Epithelial cell of prostate (primary cell): ENCODE data around the gene FLT3LG.

Source experiments
- DNase-seq: peaks from one replicate; pipeline ENCODE4 v3.0.0-alpha.2; 2011; ENCODE audit warnings: low read depth, low spot score
- H3K27ac ChIP-seq: fragments of 450-650 bp; 2 replicates; pipeline ENCODE4 v1.5.1; 2017; ENCODE audit warnings: mild to moderate bottlenecking

FLT3LG gene

DNA sequence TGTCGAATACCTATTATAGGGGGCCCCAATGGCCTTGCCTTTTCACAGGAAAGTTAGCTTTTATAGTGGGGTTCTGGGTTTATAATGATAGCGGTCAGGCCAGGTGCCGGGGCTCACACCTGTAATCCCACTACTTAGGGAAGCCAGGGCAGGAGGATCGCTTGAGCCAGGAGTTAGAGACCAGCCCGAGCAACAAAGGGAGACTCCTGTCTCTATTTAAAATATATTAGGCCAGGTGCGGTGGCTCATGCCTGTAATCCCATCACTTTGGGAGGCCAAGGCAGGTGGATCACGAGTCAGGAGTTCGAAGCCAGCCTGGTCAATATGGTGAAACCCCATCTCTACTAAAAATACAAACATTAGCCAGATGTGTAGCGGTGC lies 29.6 kb downstream of the FLT3LG start:
- no peak overlapping the region for H3K27ac ChIP-seq
- no peak for DNase-seq

GRCh38 chr19:49506575-49507105 lies 32.6 kb downstream of the FLT3LG start:
- H3K27ac ChIP-seq = no peak overlapping the region
- DNase-seq = no peak

- no peak overlapping the region for H3K27ac ChIP-seq
- no peak for DNase-seq
These were observed 33.9 kb downstream of the FLT3LG start for GRCh38 chr19:49507803-49508494.

GRCh38 chr19:49512970-49513745 lies 39.1 kb downstream of the FLT3LG start:
- no peak for DNase-seq
- peak overlapping the region; percentile 59 for H3K27ac ChIP-seq

DNA sequence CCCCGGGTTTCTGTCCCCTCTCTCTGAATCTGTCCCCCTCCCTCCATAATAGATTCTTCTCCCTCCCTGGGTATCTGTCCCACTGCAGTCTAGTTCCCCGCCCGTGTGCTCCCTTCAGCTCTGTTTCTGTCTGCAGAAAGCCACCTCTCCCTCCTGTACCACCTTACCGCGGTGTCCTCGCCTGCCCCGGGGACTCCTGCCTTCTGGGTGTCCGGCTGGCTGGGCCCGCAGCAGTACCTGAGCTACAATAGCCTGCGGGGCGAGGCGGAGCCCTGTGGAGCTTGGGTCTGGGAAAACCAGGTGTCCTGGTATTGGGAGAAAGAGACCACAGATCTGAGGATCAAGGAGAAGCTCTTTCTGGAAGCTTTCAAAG lies 39.7 kb downstream of the FLT3LG start:
- no peak overlapping the region for H3K27ac ChIP-seq

GRCh38 chr19:49514151-49514550 lies 40.1 kb downstream of the FLT3LG start:
- no peak for DNase-seq
- no peak overlapping the region for H3K27ac ChIP-seq

More for the DNA sequence above, 39.7 kb downstream of the FLT3LG start:
- DNase-seq = no peak

GRCh38 chr19:49515767-49516166 lies 41.8 kb downstream of the FLT3LG start:
- no peak for DNase-seq
- no peak overlapping the region for H3K27ac ChIP-seq

- DNase-seq = no peak
- H3K27ac ChIP-seq = no peak overlapping the region
These were observed 44.0 kb downstream of the FLT3LG start for GRCh38 chr19:49518033-49518432.

DNA sequence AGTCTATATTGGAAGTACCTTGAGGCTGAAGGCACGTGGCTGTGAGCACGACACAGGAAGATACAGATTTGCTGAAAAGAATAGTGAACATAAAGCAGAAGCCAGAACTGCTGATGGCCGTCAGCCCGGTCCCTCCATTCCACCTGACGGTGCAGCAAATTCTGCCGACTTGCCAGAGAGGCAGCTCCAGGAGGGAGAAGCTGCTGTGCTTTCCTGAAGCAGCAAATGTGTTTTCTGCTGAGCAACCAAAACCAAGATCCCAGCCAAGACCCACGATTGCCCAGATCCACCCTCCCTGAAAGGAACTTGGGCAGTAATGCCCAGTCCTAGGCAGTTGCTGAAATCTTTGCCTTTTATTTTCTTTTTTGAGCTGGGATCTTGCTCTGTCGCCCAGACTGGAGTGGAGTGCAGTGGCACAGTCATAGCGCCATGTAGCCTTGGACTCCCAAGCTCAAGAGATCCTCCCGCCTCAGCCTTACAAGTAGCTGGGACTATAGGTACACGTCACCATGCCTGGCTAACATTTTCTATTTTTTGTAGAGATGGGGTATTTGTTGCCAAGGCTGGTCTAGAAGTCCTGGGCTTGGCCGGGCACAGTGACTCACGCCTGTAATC lies 46.8 kb downstream of the FLT3LG start:
- DNase-seq = no peak
- H3K27ac ChIP-seq = no peak overlapping the region

GRCh38 chr19:49524812-49525455 lies 50.9 kb downstream of the FLT3LG start:
- no peak overlapping the region for H3K27ac ChIP-seq
- DNase-seq = no peak

DNA sequence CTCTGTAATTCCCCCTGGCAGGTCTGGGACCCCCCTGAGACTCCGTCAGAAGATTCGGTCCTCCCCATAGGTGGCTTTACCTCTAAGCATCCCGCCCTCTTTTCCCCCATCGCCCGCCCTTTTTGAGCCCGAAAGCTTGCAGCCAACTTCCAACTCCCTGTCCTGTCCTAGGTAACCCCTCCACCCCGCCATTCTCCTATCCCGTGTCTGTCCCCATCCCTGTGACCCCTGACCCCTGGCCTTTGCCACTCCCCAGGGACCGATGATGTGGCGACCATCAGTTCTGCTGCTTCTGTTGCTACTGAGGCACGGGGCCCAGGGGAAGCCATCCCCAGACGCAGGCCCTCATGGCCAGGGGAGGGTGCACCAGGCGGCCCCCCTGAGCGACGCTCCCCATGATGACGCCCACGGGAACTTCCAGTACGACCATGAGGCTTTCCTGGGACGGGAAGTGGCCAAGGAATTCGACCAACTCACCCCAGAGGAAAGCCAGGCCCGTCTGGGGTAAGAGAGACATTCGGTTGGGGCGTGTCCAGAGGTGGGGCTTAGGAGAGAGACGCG lies 54.3 kb downstream of the FLT3LG start:
- DNase-seq = no peak
- no peak overlapping the region for H3K27ac ChIP-seq

- DNase-seq = no peak
- no peak overlapping the region for H3K27ac ChIP-seq
These were observed 56.7 kb downstream of the FLT3LG start for GRCh38 chr19:49530708-49531107.

DNA sequence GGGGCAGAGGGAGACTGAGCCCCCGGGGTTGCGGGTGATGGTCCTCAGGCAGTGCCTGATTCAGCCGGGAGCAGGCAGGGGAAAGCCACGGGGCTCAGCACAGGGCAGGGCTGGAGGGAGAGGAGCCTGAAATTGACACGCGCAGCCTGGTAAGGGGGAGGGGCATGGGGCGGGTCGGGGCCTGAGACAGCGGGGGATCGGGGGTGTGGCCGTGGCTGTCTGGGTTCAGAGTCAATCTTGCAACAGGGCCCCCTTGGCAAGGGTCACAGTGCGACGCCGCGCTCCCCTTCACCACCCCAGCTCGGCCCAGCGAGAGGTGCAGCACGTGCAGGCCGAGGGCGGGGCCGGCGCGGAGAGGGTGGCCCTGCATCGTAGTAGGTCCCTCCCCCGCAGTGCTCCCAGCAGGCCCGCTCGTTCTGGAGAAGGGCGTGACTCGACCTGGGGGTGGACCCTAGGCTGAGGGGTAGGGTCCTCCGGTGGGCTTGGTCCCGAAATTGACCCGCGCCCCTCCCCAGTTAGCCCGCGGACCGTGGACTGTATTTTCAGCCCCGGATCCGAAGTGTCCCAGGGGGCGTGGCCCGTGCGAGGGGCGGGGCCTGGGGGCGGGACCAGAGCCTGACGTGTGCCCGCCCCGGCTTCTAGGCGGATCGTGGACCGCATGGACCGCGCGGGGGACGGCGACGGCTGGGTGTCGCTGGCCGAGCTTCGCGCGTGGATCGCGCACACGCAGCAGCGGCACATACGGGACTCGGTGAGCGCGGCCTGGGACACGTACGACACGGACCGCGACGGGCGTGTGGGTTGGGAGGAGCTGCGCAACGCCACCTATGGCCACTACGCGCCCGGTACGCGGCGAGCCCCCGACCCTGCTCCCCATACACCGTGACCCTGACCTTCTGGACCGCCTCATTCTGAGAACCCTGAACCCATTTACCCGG lies 59.8 kb downstream of the FLT3LG start:
- no peak for DNase-seq
- H3K27ac ChIP-seq = no peak overlapping the region

GRCh38 chr19:49534632-49535385 lies 60.8 kb downstream of the FLT3LG start:
- DNase-seq = no peak
- no peak overlapping the region for H3K27ac ChIP-seq
